H9 (cell line): ENCODE measurements around the gene KCNK10. TPM values are rescaled to one million over a fixed set of nuclear protein-coding genes. Genes with fewer than 3 reads are reported as not detected.

Experiments
- DNase-seq: peaks from one replicate; pipeline ENCODE4 v3.0.0-alpha.2; 2017
- H2AFZ ChIP-seq: one replicate; pipeline ENCODE4 v1.6.1; 2013; ENCODE audit warnings: mild to moderate bottlenecking, low read length, control low read depth, moderate library complexity
- H2AK5ac ChIP-seq: 2 replicates; pipeline ENCODE4 v1.6.1; 2013; ENCODE audit warnings: low read length, control low read depth, mixed read lengths; ENCODE audit not compliant: insufficient read length
- H2BK120ac ChIP-seq: one replicate; pipeline ENCODE4 v1.6.1; 2013; ENCODE audit warnings: low read depth, mild to moderate bottlenecking, low read length, control low read depth, inconsistent platforms; ENCODE audit not compliant: poor library complexity, severe bottlenecking
- H2BK12ac ChIP-seq: 2 replicates; pipeline ENCODE4 v1.6.1; 2013; ENCODE audit warnings: low read length, control low read depth, mixed read lengths, low read depth; ENCODE audit not compliant: insufficient read length
- H2BK15ac ChIP-seq: 2 replicates; pipeline ENCODE4 v1.6.1; 2013; ENCODE audit warnings: low read depth, low read length, control low read depth
- H2BK20ac ChIP-seq: one replicate; pipeline ENCODE4 v1.6.1; 2013; ENCODE audit warnings: low read depth, mild to moderate bottlenecking, low read length, control low read depth, inconsistent platforms; ENCODE audit not compliant: poor library complexity, severe bottlenecking
- H2BK5ac ChIP-seq: 2 replicates; pipeline ENCODE4 v1.6.1; 2013; ENCODE audit warnings: low read length, control low read depth, mixed read lengths; ENCODE audit not compliant: insufficient read length
- H3K14ac ChIP-seq: 2 replicates; pipeline ENCODE4 v1.6.1; 2013; ENCODE audit warnings: low read length, control low read depth; ENCODE audit not compliant: insufficient read depth
- H3K18ac ChIP-seq: 2 replicates; pipeline ENCODE4 v1.6.1; 2013; ENCODE audit warnings: low read depth, mild to moderate bottlenecking, mixed read lengths, low read length, control low read depth; ENCODE audit not compliant: insufficient read length
- H3K23ac ChIP-seq: 2 replicates; pipeline ENCODE4 v1.6.1; 2013; ENCODE audit warnings: low read length, control low read depth, mixed read lengths, low read depth; ENCODE audit not compliant: insufficient read length
- H3K23me2 ChIP-seq: 2 replicates; pipeline ENCODE4 v1.6.1; 2013; ENCODE audit warnings: low read depth, mild to moderate bottlenecking, mixed read lengths, low read length, control low read depth; ENCODE audit not compliant: insufficient read length, poor library complexity, severe bottlenecking
- H3K27ac ChIP-seq: 2 replicates; pipeline ENCODE4 v1.5.1; 2013; ENCODE audit warnings: low read length, control low read depth, mixed read lengths, low read depth; ENCODE audit not compliant: insufficient read length
- H3K27me3 ChIP-seq: 2 replicates; pipeline ENCODE4 v1.6.1; 2013; ENCODE audit warnings: low read length, control low read depth, inconsistent platforms; ENCODE audit not compliant: insufficient read depth
- H3K4ac ChIP-seq: 2 replicates; pipeline ENCODE4 v1.6.1; 2013; ENCODE audit warnings: low read depth, mild to moderate bottlenecking, control low read depth, inconsistent platforms, low read length, moderate library complexity
- H3K4me1 ChIP-seq: 2 replicates; pipeline ENCODE4 v1.6.1; 2013; ENCODE audit warnings: low read length, control low read depth, inconsistent platforms; ENCODE audit not compliant: insufficient read depth
- H3K4me2 ChIP-seq: 2 replicates; pipeline ENCODE4 v1.6.1; 2013; ENCODE audit warnings: low read length, control low read depth, mixed read lengths; ENCODE audit not compliant: insufficient read length, insufficient read depth
- H3K56ac ChIP-seq: 2 replicates; pipeline ENCODE4 v1.6.1; 2013; ENCODE audit warnings: low read depth, mild to moderate bottlenecking, mixed read lengths, low read length, control low read depth; ENCODE audit not compliant: insufficient read length
- H3K79me1 ChIP-seq: 2 replicates; pipeline ENCODE4 v1.6.1; 2013; ENCODE audit warnings: low read depth, mild to moderate bottlenecking, moderate library complexity, low read length, control low read depth, inconsistent platforms; ENCODE audit not compliant: insufficient read depth, poor library complexity, severe bottlenecking
- H3K79me2 ChIP-seq: 2 replicates; pipeline ENCODE4 v1.6.1; 2013; ENCODE audit warnings: low read length, control low read depth, inconsistent platforms; ENCODE audit not compliant: insufficient read depth
- H3K9ac ChIP-seq: 2 replicates; pipeline ENCODE4 v1.6.1; 2013; ENCODE audit warnings: low read length, control low read depth, mixed read lengths; ENCODE audit not compliant: insufficient read length; ENCODE audit errors: extremely low read depth
- H3K9me3 ChIP-seq: one replicate; pipeline ENCODE4 v1.6.1; 2013; ENCODE audit warnings: low read depth, low read length, inconsistent platforms; ENCODE audit not compliant: control insufficient read depth
- H3T11ph ChIP-seq: one replicate; pipeline ENCODE4 v1.6.1; 2013; ENCODE audit warnings: mild to moderate bottlenecking, low read length, control low read depth, inconsistent platforms
- H4K20me1 ChIP-seq: one replicate; pipeline ENCODE4 v1.6.1; 2013; ENCODE audit not compliant: control insufficient read depth, insufficient read length, insufficient read depth
- H4K5ac ChIP-seq: 2 replicates; pipeline ENCODE4 v1.6.1; 2013; ENCODE audit warnings: low read depth, mild to moderate bottlenecking, mixed read lengths, low read length, control low read depth; ENCODE audit not compliant: insufficient read length
- H4K8ac ChIP-seq: replicated peaks from 2 replicates; pipeline ENCODE4 v1.6.1; 2013; ENCODE audit warnings: low read length, control low read depth, mixed read lengths, low read depth; ENCODE audit not compliant: insufficient read length
- H4K91ac ChIP-seq: 2 replicates; pipeline ENCODE4 v1.6.1; 2013; ENCODE audit warnings: low read depth, mild to moderate bottlenecking, moderate library complexity, mixed read lengths, low read length, control low read depth; ENCODE audit not compliant: insufficient read length
- H3K27ac Mint-ChIP-seq, 3 experiments: 2 replicates in 2 of 3; 3 replicates in 1 of 3; pipeline ENCODE4 v1.8.0; 2020 to 2021; ENCODE audit warnings: mixed read lengths in 3 of 3, mild to moderate bottlenecking in 1 of 3, moderate library complexity in 1 of 3
- H3K27me3 Mint-ChIP-seq: 2 replicates; pipeline ENCODE4 v1.8.0; 2021; ENCODE audit warnings: low read depth, mild to moderate bottlenecking, moderate library complexity, mixed read lengths
- H3K36me3 Mint-ChIP-seq, 3 experiments: 2 replicates in 2 of 3; 3 replicates in 1 of 3; pipeline ENCODE4 v1.8.0; 2020 to 2021; ENCODE audit warnings: low read depth in 3 of 3, mixed read lengths in 3 of 3; ENCODE audit not compliant: insufficient read depth in 1 of 3
- H3K4me1 Mint-ChIP-seq, 2 experiments: 2 replicates each; pipeline ENCODE4 v1.8.0; 2020; ENCODE audit warnings: mixed read lengths in 2 of 2
- H3K4me3 Mint-ChIP-seq, 2 experiments: 2 replicates in 1 of 2; 3 replicates in 1 of 2; pipeline ENCODE4 v1.8.0; 2020 to 2021; ENCODE audit warnings: mild to moderate bottlenecking in 2 of 2, mixed read lengths in 2 of 2, moderate library complexity in 1 of 2
- H3K9me3 Mint-ChIP-seq, 2 experiments: 2 replicates in 1 of 2; 3 replicates in 1 of 2; pipeline ENCODE4 v1.8.0; 2020; ENCODE audit warnings: mild to moderate bottlenecking in 2 of 2, mixed read lengths in 2 of 2, moderate library complexity in 1 of 2
- CTCF ChIP-seq: fragments of 200-600 bp; sonication (generic); conservative IDR thresholded peaks from 3 replicates; pipeline ENCODE4 v1.8.0; 2021; ENCODE audit warnings: antibody characterized with exemption, mild to moderate bottlenecking
- WGBS: extraction: QIAGEN DNeasy Blood & Tissue Kit; methylation state at CpG from one replicate; pipeline ENCODE4 v1.1.7; 2013; ENCODE audit warnings: missing lambda C conversion rate, low lambda C conversion rate, mixed read lengths; ENCODE audit not compliant: insufficient read length; ENCODE audit errors: extremely low coverage; 5-methylcytosine and 5-hydroxymethylcytosine counted together
- total RNA-seq: library from RNA; stranded (reverse); gene quantifications from 2 replicates; pipeline ENCODE4 v1.2.1, GENCODE V29; 2021

Gene KCNK10
- total RNA-seq, 1 experiment from 2014 or later = 0.33 TPM

GRCh38 chr14:88184956-88185355, 138.1 kb downstream of the KCNK10 start:
- H3K27ac ChIP-seq = no peak overlapping the region
- H3K4me3 Mint-ChIP-seq = no peak overlapping the region

More at GRCh38 chr14:88184956-88185355, 138.1 kb downstream of the KCNK10 start:
- no peaks in the 10 kb centered on the region for H4K20me1 ChIP-seq
- H4K5ac ChIP-seq = no peak overlapping the region
- H2BK120ac ChIP-seq = no peak overlapping the region
- H3K23me2 ChIP-seq = no peaks in the 10 kb centered on the region
- no peak overlapping the region for H2AK5ac ChIP-seq
- DNase-seq = no peak
- Mint-ChIP-seq H3K27me3 (no peaks in the 10 kb centered on the region; the same call in 1 of the 2 replicates), H3K4me1 (peaks cover 16% of the 10 kb centered on the region in 2 experiments), H3K9me3 (no peaks in the 10 kb centered on the region), H3K36me3 (no peaks in the 10 kb centered on the region), H3K27ac (no peak overlapping the region)
- H2BK20ac ChIP-seq = no peak overlapping the region
- H2BK12ac ChIP-seq = no peak overlapping the region
- H3K23ac ChIP-seq = no peak overlapping the region
- H3K14ac ChIP-seq = no peak overlapping the region
- H3K4me2 ChIP-seq = no peak overlapping the region
- H4K91ac ChIP-seq = no peak overlapping the region
- WGBS = no CpG with 5 or more reads among the region's 8 CpGs
- no peak overlapping the region for H3T11ph ChIP-seq
- no peak overlapping the region for H2AFZ ChIP-seq
- TF ChIP-seq CTCF = no peak
- no peaks in the 10 kb centered on the region for H3K4me1 ChIP-seq
- H3K79me1 ChIP-seq = no peaks in the 10 kb centered on the region
- no peak overlapping the region for H3K4ac ChIP-seq
- H3K9ac ChIP-seq = no peak overlapping the region
- H3K79me2 ChIP-seq = no peaks in the 10 kb centered on the region
- no peak overlapping the region for H3K18ac ChIP-seq
- H4K8ac ChIP-seq = no peak overlapping the region
- no peak overlapping the region for H3K56ac ChIP-seq
- no peak overlapping the region for H2BK5ac ChIP-seq
- no peaks in the 10 kb centered on the region for H3K9me3 ChIP-seq
- no peaks in the 10 kb centered on the region for H3K27me3 ChIP-seq
- H2BK15ac ChIP-seq = no peak overlapping the region
